Lower leg skin (tissue), 3 donors: ENCODE measurements around the gene NBL1.

Experiments used
- POLR2A ChIP-seq, 2 donors: fragments of 450-650 bp; IDR thresholded peaks; one replicate each; pipeline ENCODE4 v1.6.1; 2016 to 2017; ENCODE audit warnings: antibody characterized with exemption in 2 of 2, mild to moderate bottlenecking in 1 of 2, moderate library complexity in 1 of 2
- TF ChIP-seq, protein P1 (sequence below), 3 donors: fragments of 450-650 bp; IDR thresholded peaks; one replicate each; pipeline ENCODE4 v1.5.1; 2016; ENCODE audit warnings: antibody characterized with exemption in 3 of 3, mild to moderate bottlenecking in 3 of 3, moderate library complexity in 2 of 3

DNA sequence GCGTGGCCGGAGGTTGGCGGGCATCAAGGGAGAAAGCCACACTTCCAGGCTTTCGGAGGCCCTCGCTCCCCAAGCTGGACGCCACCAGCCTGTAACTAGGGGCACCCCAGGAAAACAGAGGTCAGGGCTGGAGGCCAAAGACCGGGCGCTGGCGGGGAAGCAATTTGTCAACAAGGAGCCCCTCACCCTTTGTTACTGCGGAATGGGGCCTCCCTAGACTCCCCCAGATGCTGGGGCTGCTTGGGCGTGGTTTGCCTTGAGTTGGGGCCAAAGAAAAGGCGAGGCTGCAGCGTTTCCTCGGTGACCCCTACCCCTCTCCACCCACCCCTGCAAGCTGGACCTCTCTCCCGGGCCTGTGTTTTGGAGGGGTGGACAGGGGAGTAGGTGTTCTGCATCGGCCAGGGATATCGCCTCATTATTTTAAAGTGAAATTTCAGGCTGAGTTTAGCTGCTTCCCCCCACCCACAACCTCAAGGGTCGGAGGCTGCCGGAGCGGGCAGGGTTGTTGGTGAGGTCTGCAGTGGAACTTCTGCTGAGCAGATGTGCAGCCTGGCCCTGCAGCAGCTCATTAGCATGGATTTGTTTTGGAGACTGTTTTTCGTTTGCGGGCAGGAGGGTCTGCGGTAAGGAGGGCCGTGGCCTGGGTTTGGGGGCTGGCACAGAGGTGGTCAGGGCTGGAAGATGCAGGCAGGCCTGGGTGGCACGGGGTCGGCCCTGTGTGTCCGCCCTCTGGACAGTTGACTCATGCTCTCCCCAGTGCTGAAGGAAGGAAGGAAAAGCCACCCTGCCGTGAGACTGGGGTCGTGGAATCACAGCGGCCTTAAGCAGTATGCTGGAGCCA lies 1.5 kb downstream of the NBL1 start:
- TF ChIP-seq POLR2A (IDR thresholded peaks at IDR 0.05): no peak
- TF ChIP-seq, protein P1, sequence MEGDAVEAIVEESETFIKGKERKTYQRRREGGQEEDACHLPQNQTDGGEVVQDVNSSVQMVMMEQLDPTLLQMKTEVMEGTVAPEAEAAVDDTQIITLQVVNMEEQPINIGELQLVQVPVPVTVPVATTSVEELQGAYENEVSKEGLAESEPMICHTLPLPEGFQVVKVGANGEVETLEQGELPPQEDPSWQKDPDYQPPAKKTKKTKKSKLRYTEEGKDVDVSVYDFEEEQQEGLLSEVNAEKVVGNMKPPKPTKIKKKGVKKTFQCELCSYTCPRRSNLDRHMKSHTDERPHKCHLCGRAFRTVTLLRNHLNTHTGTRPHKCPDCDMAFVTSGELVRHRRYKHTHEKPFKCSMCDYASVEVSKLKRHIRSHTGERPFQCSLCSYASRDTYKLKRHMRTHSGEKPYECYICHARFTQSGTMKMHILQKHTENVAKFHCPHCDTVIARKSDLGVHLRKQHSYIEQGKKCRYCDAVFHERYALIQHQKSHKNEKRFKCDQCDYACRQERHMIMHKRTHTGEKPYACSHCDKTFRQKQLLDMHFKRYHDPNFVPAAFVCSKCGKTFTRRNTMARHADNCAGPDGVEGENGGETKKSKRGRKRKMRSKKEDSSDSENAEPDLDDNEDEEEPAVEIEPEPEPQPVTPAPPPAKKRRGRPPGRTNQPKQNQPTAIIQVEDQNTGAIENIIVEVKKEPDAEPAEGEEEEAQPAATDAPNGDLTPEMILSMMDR (IDR thresholded peaks at IDR 0.05): no peak
